MM.1S (cell line): ENCODE results near the gene VEPH1.

Source experiments
- DNase-seq: peaks from one replicate; pipeline ENCODE4 v3.0.0-alpha.2; 2015
- H2AFZ ChIP-seq: fragments of 300-600 bp; sonication (generic); 2 replicates; pipeline ENCODE4 v1.6.0; 2016; ENCODE audit warnings: antibody characterized with exemption, low read length
- H3F3A ChIP-seq: fragments of 300-600 bp; sonication (generic); 2 replicates; pipeline ENCODE4 v1.6.1; 2016; ENCODE audit warnings: mild to moderate bottlenecking, antibody characterized with exemption, low read length, moderate library complexity, mixed read lengths; ENCODE audit not compliant: insufficient read depth
- H3K27ac ChIP-seq: fragments of 300-600 bp; sonication (generic); 2 replicates; pipeline ENCODE4 v1.5.1; 2016; ENCODE audit warnings: mild to moderate bottlenecking, low read length
- H3K27me3 ChIP-seq: fragments of 300-600 bp; sonication (generic); replicated peaks from 2 replicates; pipeline ENCODE4 v1.6.0; 2016; ENCODE audit warnings: low read length; ENCODE audit not compliant: insufficient read depth
- H3K36me3 ChIP-seq: fragments of 300-600 bp; sonication (generic); replicated peaks from 2 replicates; pipeline ENCODE4 v1.6.1; 2016; ENCODE audit warnings: mild to moderate bottlenecking, low read length, mixed read lengths; ENCODE audit not compliant: insufficient read depth
- H3K4me1 ChIP-seq: fragments of 300-600 bp; sonication (generic); 2 replicates; pipeline ENCODE4 v1.6.1; 2016; ENCODE audit warnings: low read length, mixed read lengths
- H3K4me2 ChIP-seq: fragments of 300-600 bp; sonication (generic); 2 replicates; pipeline ENCODE4 v1.6.0; 2016; ENCODE audit warnings: low read depth, low read length
- H3K4me3 ChIP-seq: fragments of 300-600 bp; sonication (generic); 2 replicates; pipeline ENCODE4 v1.5.1; 2016; ENCODE audit warnings: low read length, mixed read lengths
- H3K79me2 ChIP-seq: fragments of 300-600 bp; sonication (generic); 2 replicates; pipeline ENCODE4 v1.6.1; 2016; ENCODE audit warnings: mixed run types, low read length, mixed read lengths
- H3K9ac ChIP-seq: fragments of 300-600 bp; sonication (generic); 2 replicates; pipeline ENCODE4 v1.6.1; 2016; ENCODE audit warnings: low read length, mixed read lengths
- H3K9me2 ChIP-seq: fragments of 300-600 bp; sonication (generic); replicated peaks from 2 replicates; pipeline ENCODE4 v1.6.1; 2016; ENCODE audit warnings: mild to moderate bottlenecking, low read length, mixed read lengths; ENCODE audit not compliant: insufficient read depth
- H3K9me3 ChIP-seq: fragments of 300-600 bp; sonication (generic); replicated peaks from 2 replicates; pipeline ENCODE4 v1.6.1; 2016; ENCODE audit warnings: mild to moderate bottlenecking, low read length, mixed read lengths; ENCODE audit not compliant: insufficient read depth
- H4K20me1 ChIP-seq: fragments of 300-600 bp; sonication (generic); 2 replicates; pipeline ENCODE4 v1.6.1; 2016; ENCODE audit warnings: mild to moderate bottlenecking, low read length, moderate library complexity, mixed read lengths; ENCODE audit not compliant: insufficient read depth
- EZH2 ChIP-seq: fragments of 300-600 bp; sonication (generic); optimal IDR thresholded peaks from 2 replicates; pipeline ENCODE3; 2017; ENCODE audit warnings: low read depth, mild to moderate bottlenecking, antibody characterized with exemption, low read length, mixed read lengths
- EZH2phosphoT487 ChIP-seq: fragments of 300-600 bp; sonication (generic); IDR thresholded peaks from 2 replicates; pipeline ENCODE4 v1.6.1; 2018; ENCODE audit warnings: antibody characterized with exemption, low read length
- TF ChIP-seq, protein P1 (sequence below): fragments of 300-600 bp; sonication (generic); IDR thresholded peaks from 2 replicates; pipeline ENCODE4 v1.5.1; 2016; ENCODE audit warnings: antibody characterized with exemption, low read length, mixed read lengths

VEPH1 gene

DNA sequence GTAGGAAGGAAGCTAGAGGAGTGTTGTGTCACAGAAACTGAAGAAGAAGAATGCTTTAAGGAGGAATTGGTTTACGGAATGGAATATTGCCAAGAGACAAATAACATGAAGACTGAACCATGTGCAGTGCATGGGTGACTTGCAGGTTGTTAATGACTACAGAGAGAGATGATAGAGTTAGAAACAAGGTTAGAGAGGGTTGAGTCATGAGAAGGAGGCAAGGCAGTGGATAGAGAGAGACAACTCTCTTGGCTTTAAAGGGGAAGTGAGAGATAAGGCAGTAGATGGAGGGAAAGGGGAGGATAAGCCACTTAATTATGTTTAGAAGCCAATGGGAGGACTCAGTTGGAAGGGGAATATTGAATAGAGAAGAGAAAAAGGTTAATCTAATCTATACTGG lies 224.0 kb downstream of the VEPH1 start:
- DNase-seq = no peak
- Histone ChIP-seq H3K4me3 (no peak overlapping the region), H3K79me2 (no peaks in the 10 kb centered on the region), H3K4me1 (no peaks in the 10 kb centered on the region), H3K9me2 (no peaks in the 10 kb centered on the region), H3K4me2 (no peak overlapping the region), H4K20me1 (no peaks in the 10 kb centered on the region), H3K36me3 (no peaks in the 10 kb centered on the region), H3K27ac (no peak overlapping the region), H2AFZ (no peak overlapping the region), H3K9ac (no peak overlapping the region), H3K27me3 (no peaks in the 10 kb centered on the region), H3K9me3 (no peaks in the 10 kb centered on the region), H3F3A (no peaks in the 10 kb centered on the region)
- TF ChIP-seq, protein P1, sequence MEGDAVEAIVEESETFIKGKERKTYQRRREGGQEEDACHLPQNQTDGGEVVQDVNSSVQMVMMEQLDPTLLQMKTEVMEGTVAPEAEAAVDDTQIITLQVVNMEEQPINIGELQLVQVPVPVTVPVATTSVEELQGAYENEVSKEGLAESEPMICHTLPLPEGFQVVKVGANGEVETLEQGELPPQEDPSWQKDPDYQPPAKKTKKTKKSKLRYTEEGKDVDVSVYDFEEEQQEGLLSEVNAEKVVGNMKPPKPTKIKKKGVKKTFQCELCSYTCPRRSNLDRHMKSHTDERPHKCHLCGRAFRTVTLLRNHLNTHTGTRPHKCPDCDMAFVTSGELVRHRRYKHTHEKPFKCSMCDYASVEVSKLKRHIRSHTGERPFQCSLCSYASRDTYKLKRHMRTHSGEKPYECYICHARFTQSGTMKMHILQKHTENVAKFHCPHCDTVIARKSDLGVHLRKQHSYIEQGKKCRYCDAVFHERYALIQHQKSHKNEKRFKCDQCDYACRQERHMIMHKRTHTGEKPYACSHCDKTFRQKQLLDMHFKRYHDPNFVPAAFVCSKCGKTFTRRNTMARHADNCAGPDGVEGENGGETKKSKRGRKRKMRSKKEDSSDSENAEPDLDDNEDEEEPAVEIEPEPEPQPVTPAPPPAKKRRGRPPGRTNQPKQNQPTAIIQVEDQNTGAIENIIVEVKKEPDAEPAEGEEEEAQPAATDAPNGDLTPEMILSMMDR = no peak
- no peak for TF ChIP-seq EZH2phosphoT487

DNA sequence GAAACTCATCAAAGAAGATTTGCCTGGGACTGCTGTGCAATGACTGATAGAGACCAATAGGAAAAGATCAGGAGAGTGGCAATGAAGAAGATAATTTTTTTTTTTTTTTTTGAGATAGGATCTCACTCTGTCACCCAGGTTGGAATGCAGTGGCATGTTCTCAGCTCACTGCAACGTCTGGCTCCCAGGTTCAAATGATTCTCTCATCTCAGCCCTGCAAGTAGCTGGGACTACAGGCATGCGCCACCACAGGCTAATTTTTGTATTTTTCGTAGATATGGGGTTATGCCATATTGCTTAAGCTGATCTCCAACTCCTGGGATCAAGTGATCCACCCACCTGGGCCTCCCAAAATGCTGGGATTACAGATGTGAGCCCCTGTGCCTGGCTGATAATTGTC lies 226.4 kb downstream of the VEPH1 start:
- no peak overlapping the region for H2AFZ ChIP-seq
- no peaks in the 10 kb centered on the region for H4K20me1 ChIP-seq
- H3K4me3 ChIP-seq = no peak overlapping the region
- no peaks in the 10 kb centered on the region for H3K79me2 ChIP-seq
- TF ChIP-seq EZH2 = no peak
- no peak for TF ChIP-seq EZH2phosphoT487
- TF ChIP-seq, protein P1 = no peak
- H3K36me3 ChIP-seq = no peaks in the 10 kb centered on the region
- no peaks in the 10 kb centered on the region for H3K27me3 ChIP-seq
- H3K9me3 ChIP-seq = no peaks in the 10 kb centered on the region
- DNase-seq = no peak
- no peak overlapping the region for H3K27ac ChIP-seq
- H3K4me2 ChIP-seq = no peak overlapping the region
- H3F3A ChIP-seq = no peaks in the 10 kb centered on the region
- no peaks in the 10 kb centered on the region for H3K9me2 ChIP-seq
- H3K9ac ChIP-seq = no peak overlapping the region
- no peaks in the 10 kb centered on the region for H3K4me1 ChIP-seq

DNA sequence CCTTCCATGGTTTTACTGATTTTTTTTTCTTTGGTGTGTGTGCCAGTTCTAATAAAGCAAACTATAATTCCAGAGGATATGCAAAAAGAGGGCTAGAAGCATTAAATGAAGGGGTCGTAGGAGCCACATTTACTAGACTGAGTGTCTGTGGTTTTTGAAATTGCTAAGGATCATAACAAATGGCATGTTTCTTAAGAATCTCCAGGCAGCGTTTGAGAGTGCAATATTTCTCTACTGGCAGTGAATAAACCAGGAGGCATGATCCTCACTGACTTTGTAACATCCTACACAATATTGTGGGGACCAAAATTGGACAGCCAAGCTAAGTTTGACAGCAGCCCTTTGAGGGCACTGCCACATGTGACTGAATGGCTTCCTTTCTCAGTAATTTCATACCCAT lies 227.4 kb downstream of the VEPH1 start:
- Histone ChIP-seq H3K4me2 (no peak overlapping the region), H3K27ac (no peak overlapping the region), H3F3A (no peaks in the 10 kb centered on the region), H3K4me3 (no peak overlapping the region), H3K9ac (no peak overlapping the region), H3K27me3 (no peaks in the 10 kb centered on the region), H2AFZ (no peak overlapping the region), H3K36me3 (no peaks in the 10 kb centered on the region), H3K79me2 (no peaks in the 10 kb centered on the region), H3K4me1 (no peaks in the 10 kb centered on the region), H3K9me3 (no peaks in the 10 kb centered on the region), H4K20me1 (no peaks in the 10 kb centered on the region), H3K9me2 (no peaks in the 10 kb centered on the region)
- TF ChIP-seq EZH2 (no peak), EZH2phosphoT487 (no peak)
- TF ChIP-seq, protein P1 = no peak
- no peak for DNase-seq
